SU-DHL-6 (cell line): ENCODE results near the gene CHIT1.
"Not testable (repeated sequence)": the region's sequence is repeated elsewhere in the genome, so short reads cannot be mapped to it uniquely, and the experiment has no call there.

Experiments
- H2AFZ ChIP-seq: fragments of 200-600 bp; sonication (generic); 2 replicates; pipeline ENCODE4 v1.6.1; 2014; ENCODE audit warnings: low read depth, mild to moderate bottlenecking, moderate library complexity, mixed read lengths, antibody characterized with exemption, low read length; ENCODE audit not compliant: severe bottlenecking
- H3F3A ChIP-seq: fragments of 200-600 bp; shearing (Covaris generic); 2 replicates; pipeline ENCODE4 v1.6.0; 2016; ENCODE audit warnings: antibody characterized with exemption, mild to moderate bottlenecking; ENCODE audit not compliant: insufficient read depth
- H3K27ac ChIP-seq: fragments of 200-600 bp; sonication (generic); 2 replicates; pipeline ENCODE4 v1.5.1; 2016; ENCODE audit warnings: low read depth, mild to moderate bottlenecking, low read length, moderate library complexity, mixed read lengths
- H3K27me3 ChIP-seq: fragments of 200-600 bp; sonication (generic), shearing (Covaris generic); 2 replicates; pipeline ENCODE4 v1.6.0; 2014; ENCODE audit warnings: mild to moderate bottlenecking, low read length
- H3K36me3 ChIP-seq: fragments of 200-600 bp; sonication (generic); 2 replicates; pipeline ENCODE4 v1.6.1; 2014; ENCODE audit warnings: mild to moderate bottlenecking, low read length, mixed read lengths
- H3K4me2 ChIP-seq: fragments of 300-600, 200-600 bp; shearing (Covaris generic), sonication (generic); 2 replicates; pipeline ENCODE4 v1.6.0; 2014; ENCODE audit warnings: low read length, low read depth, mild to moderate bottlenecking; ENCODE audit not compliant: poor library complexity, severe bottlenecking
- H3K4me3 ChIP-seq: fragments of 200-600 bp; sonication (generic); 2 replicates; pipeline ENCODE4 v1.5.1; 2014; ENCODE audit warnings: antibody characterized with exemption, low read length, mild to moderate bottlenecking, mixed read lengths; ENCODE audit not compliant: insufficient read depth, poor library complexity, severe bottlenecking
- H3K79me2 ChIP-seq: fragments of 200-600 bp; sonication (generic); 2 replicates; pipeline ENCODE4 v1.6.1; 2014; ENCODE audit warnings: mild to moderate bottlenecking, low read length, moderate library complexity; ENCODE audit not compliant: insufficient read depth
- H3K9ac ChIP-seq: fragments of 200-600 bp; sonication (generic); 2 replicates; pipeline ENCODE4 v1.7.0; 2014; ENCODE audit warnings: mild to moderate bottlenecking, low read length
- H3K9me2 ChIP-seq: fragments of 200-600 bp; sonication (generic); replicated peaks from 2 replicates; pipeline ENCODE4 v1.6.1; 2014; ENCODE audit warnings: low read length; ENCODE audit not compliant: insufficient read depth
- H3K9me3 ChIP-seq: fragments of 200-600 bp; sonication (generic); 2 replicates; pipeline ENCODE4 v1.6.1; 2014; ENCODE audit warnings: low read length, mixed read lengths; ENCODE audit not compliant: insufficient read depth
- H4K20me1 ChIP-seq: fragments of 200-600 bp; sonication (generic); 2 replicates; pipeline ENCODE4 v1.6.1; 2014; ENCODE audit warnings: low read depth, mild to moderate bottlenecking, antibody characterized with exemption, low read length, moderate library complexity, mixed read lengths
- EZH2phosphoT487 ChIP-seq: fragments of 200-600 bp; sonication (generic), shearing (Covaris generic); conservative IDR thresholded peaks from 2 replicates; pipeline ENCODE4 v1.6.1; 2018; ENCODE audit warnings: mild to moderate bottlenecking, antibody characterized with exemption, low read length, moderate library complexity, mixed read lengths
- TF ChIP-seq, protein P1 (sequence below): fragments of 200-600 bp; sonication (generic); IDR thresholded peaks from one replicate; pipeline ENCODE4 v1.5.1; 2017; ENCODE audit warnings: antibody characterized with exemption, mild to moderate bottlenecking, low read length, moderate library complexity; ENCODE audit not compliant: insufficient read depth, poor library complexity, severe bottlenecking

CHIT1 gene

DNA sequence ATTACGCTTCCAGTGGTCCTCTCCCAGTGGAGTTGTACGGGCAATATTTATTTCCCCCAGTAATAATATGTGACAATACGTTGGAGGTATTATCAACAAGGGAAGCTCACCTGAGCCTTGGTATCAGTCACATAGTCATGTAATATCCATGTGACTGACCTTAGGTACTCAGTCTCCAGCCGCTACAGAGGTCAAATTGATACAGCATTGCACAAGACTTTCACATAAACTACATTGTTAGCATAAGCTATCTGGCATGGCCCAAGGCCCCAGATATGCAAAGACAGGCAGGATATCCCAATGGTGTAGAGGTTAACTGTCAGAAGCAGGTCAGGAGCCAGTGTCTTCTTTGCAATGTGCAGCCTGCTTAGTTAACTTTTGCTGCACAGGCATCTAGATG is 15.3 kb upstream of the CHIT1 start:
- H2AFZ ChIP-seq, result no peak overlapping the region
- H4K20me1 ChIP-seq, result no peaks in the 10 kb centered on the region
- H3K4me3 ChIP-seq, result no peak overlapping the region
- no peaks in the 10 kb centered on the region for H3F3A ChIP-seq
- H3K4me2 ChIP-seq, result no peak overlapping the region
- H3K9me2 ChIP-seq, result no peaks in the 10 kb centered on the region
- H3K36me3 ChIP-seq, result no peaks in the 10 kb centered on the region
- no peaks in the 10 kb centered on the region for H3K27me3 ChIP-seq
- TF ChIP-seq EZH2phosphoT487, result no peak
- TF ChIP-seq, protein P1, sequence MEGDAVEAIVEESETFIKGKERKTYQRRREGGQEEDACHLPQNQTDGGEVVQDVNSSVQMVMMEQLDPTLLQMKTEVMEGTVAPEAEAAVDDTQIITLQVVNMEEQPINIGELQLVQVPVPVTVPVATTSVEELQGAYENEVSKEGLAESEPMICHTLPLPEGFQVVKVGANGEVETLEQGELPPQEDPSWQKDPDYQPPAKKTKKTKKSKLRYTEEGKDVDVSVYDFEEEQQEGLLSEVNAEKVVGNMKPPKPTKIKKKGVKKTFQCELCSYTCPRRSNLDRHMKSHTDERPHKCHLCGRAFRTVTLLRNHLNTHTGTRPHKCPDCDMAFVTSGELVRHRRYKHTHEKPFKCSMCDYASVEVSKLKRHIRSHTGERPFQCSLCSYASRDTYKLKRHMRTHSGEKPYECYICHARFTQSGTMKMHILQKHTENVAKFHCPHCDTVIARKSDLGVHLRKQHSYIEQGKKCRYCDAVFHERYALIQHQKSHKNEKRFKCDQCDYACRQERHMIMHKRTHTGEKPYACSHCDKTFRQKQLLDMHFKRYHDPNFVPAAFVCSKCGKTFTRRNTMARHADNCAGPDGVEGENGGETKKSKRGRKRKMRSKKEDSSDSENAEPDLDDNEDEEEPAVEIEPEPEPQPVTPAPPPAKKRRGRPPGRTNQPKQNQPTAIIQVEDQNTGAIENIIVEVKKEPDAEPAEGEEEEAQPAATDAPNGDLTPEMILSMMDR, result no peak
- no peak overlapping the region for H3K27ac ChIP-seq
- no peaks in the 10 kb centered on the region for H3K9me3 ChIP-seq
- H3K79me2 ChIP-seq, result no peaks in the 10 kb centered on the region
- no peak overlapping the region for H3K9ac ChIP-seq

DNA sequence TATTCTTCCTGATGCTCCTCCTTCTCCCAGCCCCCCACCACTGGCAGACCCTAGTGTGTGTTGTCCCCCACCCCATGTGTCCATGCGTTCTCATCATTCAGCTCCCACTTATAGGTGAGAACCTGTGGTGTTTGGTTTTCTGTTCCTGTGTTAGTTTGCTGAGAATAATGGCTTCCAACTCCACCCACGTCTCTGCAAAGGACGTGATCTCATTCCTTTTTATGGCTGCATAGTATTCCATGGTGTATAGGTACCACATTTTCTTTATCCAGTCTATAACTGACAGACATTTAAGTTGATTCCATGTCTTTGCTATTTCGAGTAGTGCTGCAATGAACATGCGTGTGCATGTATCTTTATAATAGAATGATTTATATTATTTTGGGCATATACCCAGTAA is 12.2 kb upstream of the CHIT1 start:
- not testable (repeated sequence) for H3K27ac ChIP-seq, H3K9ac ChIP-seq, H3K36me3 ChIP-seq, H3K27me3 ChIP-seq, H2AFZ ChIP-seq, H3K4me3 ChIP-seq, H3K79me2 ChIP-seq, H4K20me1 ChIP-seq, H3K9me2 ChIP-seq, H3K4me2 ChIP-seq, H3F3A ChIP-seq, H3K9me3 ChIP-seq

DNA sequence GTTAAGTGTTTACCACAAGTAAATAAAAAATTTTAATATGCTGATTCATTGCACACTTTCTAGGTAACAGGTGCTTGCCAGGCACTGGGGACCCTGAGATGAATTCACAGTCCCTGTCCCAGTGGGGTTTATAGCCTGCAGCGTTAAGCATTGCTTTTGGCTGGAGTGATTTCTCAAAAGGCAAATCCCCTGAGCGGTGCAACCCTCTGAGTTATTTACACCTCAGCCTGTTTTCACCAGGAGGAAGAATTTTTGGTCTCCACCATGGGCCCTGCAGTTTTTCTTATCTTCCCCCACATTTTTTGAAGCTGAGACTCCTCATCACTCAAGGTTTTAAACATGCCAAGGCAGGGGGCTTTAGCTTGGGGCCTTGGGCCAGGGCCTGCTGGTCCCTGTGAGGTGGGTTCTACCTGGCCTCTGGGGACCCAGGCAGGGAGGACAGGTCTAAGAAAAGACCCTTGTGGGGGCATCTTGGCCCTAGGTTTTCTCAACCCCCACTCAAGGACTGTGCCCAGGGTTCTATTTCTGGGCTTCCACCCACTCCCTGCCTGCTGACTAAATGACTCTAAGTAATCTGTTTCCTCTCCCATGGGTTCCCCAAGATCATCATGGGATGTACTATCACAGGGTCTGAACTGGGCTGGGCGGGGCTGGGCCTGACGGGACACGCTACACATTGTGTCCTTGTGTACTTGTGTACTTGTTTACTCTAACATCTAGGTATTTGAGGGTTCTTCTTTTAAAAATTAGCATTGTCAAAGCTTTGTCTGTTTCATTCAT is 10.2 kb upstream of the CHIT1 start:
- Histone ChIP-seq H3K36me3 (no peaks in the 10 kb centered on the region), H3K27ac (no peak overlapping the region), H3K4me3 (no peak overlapping the region), H3K79me2 (no peaks in the 10 kb centered on the region), H2AFZ (no peak overlapping the region), H3K9me3 (peaks cover 10% of the 10 kb centered on the region; the same call in 1 of the 2 replicates), H3K4me2 (no peak overlapping the region), H3K9me2 (no peaks in the 10 kb centered on the region), H3K27me3 (no peaks in the 10 kb centered on the region), H3F3A (no peaks in the 10 kb centered on the region), H4K20me1 (no peaks in the 10 kb centered on the region), H3K9ac (no peak overlapping the region)
- TF ChIP-seq, protein P1, result no peak
- no peak for TF ChIP-seq EZH2phosphoT487

DNA sequence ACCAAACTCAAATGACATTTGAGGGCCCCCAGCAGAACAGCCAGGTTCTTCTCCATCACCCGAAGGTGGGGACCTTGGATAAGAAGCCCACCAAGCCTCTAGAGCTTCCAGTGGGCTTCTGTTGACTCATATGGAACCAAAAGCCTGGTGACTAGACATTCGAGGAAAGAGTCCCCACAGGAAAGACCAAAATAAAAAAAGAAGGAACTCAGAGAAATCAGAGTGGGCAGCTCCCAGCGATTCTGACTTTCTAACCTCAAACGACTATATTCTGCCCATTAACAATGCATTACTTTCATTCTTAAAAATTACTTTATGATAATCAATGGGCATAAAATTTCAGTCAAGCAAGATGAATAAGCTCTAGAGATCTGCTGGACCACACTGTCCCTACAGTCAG is 9.6 kb upstream of the CHIT1 start:
- Histone ChIP-seq H3K9ac (no peak overlapping the region), H3K4me3 (no peak overlapping the region), H3K27ac (no peak overlapping the region), H4K20me1 (no peaks in the 10 kb centered on the region), H3K9me2 (no peaks in the 10 kb centered on the region), H3F3A (no peaks in the 10 kb centered on the region), H3K36me3 (no peaks in the 10 kb centered on the region), H3K4me2 (no peak overlapping the region), H2AFZ (no peak overlapping the region), H3K79me2 (no peaks in the 10 kb centered on the region), H3K9me3 (peaks cover 10% of the 10 kb centered on the region; the same call in 1 of the 2 replicates), H3K27me3 (no peaks in the 10 kb centered on the region)
- TF ChIP-seq, protein P1, result no peak
- TF ChIP-seq EZH2phosphoT487, result no peak
